GM10266 (cell line): ENCODE data around the gene PRF1.
A peak's percentile ranks its signal among the peaks of the same experiment; 100 is the strongest.

Source experiments
- DNase-seq: peaks from one replicate; pipeline ENCODE4 v3.0.0; 2012; ENCODE audit errors: extremely low spot score
- CTCF ChIP-seq: IDR thresholded peaks from 2 replicates; pipeline ENCODE4 v1.5.1; 2012; ENCODE audit warnings: mild to moderate bottlenecking, low read depth; ENCODE audit not compliant: control insufficient read depth, insufficient read depth; ENCODE audit errors: missing control alignments

PRF1 gene

GRCh38 chr10:70620020-70620289 lies 17.4 kb upstream of the PRF1 start:
- no peak for TF ChIP-seq CTCF
- DNase-seq, result no peak

DNA sequence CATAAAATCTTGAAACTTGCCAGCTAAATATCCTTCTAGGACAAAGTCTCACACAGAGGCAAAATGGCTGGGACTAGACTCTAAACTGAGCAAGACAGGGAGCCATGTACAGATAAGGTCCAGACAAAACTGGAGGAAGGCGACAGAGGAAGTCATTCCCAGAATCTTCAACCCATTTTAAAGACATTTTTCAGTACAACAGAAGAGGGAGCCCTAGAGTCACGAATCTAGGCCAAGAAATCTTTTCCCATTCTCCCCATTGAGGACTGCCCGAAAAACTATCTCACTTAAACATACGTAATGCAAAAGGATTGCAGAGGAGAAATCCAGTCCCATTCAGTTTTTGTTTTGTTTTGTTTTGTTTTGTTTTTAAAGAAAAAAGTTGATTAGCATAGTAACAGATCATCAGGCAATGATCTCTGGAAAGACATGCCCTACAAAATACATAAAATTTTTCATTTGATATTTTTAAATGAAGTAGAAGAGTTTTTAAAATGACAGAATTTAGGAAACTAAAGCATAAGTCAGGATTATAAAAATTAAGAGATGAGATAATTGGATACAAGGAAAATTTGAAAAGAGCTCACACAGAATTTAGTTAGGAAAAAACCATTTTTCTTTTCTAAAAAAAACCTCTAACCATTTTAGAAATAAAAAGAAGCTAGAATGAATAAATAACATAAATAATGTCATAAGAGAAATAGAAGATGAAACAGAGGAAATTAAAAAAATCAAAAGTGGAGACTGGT lies 16.9 kb upstream of the PRF1 start:
- TF ChIP-seq CTCF, result peak; percentile 7
- DNase-seq, result no peak

- DNase-seq, result no peak
- TF ChIP-seq CTCF, result no peak
Measured at GRCh38 chr10:70618663-70619062, 16.1 kb upstream of the PRF1 start.

DNA sequence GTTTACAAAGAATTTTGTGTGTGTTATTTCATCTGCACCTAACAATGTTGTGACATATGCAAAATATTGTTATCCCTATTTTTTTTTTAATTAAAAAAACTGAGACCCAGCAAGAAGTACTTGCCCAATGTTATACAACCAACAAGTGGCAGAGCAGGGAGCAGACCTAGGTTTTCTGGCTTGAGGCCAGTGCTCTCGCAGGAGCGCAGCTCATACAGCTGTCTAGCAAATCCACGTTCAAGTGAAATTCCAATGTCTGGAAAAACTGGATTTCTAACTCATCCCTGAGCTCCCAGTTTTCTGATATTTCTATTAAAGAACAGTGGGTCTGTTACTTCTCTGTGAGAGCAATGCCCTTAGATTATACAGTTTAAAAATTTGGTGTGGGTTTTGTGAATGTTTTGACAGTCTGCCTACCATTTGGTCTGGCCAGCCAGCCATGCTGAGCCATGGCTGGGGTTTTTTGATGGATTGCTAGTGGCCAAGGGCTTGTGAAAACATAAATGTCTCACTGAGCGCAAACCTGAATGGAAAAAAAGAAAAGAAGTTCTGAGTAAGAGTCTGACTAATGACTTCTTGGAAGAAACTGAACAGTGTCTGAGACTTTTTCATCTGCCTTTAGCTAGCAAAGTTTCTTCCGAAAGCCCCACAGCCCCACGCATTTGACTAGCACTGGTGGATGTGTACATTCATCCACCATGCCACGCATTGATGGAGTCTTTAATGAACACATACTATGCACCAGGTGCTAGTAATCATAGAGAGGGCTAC lies 15.4 kb upstream of the PRF1 start:
- no peak for DNase-seq
- TF ChIP-seq CTCF, result no peak

GRCh38 chr10:70616761-70617160 lies 14.2 kb upstream of the PRF1 start:
- DNase-seq, result no peak
- no peak for TF ChIP-seq CTCF

DNA sequence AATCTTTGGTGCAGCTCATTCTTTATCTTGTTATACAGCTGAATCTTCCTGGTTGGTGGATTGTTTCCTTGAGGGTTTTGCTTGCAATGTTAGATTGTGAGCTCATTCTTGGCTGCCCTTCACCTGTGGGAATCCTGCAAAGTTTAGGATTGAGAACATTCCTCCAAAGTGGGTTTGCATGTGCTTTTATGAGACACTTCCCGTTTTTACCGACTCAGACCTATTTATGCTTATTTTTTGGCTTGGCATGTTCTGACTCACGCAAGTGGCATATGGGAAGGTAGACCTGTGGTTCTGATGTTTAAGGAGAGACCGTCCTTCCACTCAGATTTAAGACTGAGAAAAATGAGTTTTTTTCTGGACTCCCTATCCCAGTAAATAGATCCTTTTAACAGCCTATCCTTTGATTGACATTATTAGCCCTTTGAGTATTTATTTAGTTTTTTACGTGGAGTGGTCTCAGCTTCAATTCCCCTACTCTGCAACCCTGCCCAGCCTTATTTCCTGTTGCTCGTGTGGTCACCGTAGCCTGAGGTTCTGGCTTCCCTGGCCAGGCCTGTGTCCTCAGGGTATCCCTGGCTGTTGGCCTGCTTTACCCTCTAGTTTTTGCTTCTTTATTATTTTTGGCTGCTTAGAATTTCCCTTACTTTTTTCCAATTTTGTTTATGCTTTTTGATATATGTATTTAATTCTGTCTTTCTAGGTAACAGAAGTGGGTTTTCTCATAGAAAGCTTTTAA lies 13.4 kb upstream of the PRF1 start:
- no peak for DNase-seq
- TF ChIP-seq CTCF, result no peak
